Kidney (tissue), 14 donors: ENCODE data around the gene N4BP3. TPM values are rescaled to one million over a fixed set of nuclear protein-coding genes. Genes with fewer than 3 reads are reported as not detected.

Experiments used
- DNase-seq, 5 donors: peaks; one replicate each; pipeline ENCODE4 v3.0.0-alpha.2; 2013 to 2020
- FAIRE-seq: peaks from 2 replicates; lab custom pipeline; 2012; peaks lifted over from hg19 to GRCh38; lab: Jason Lieb, UNC
- H3K27ac ChIP-seq, 2 donors: one replicate each; pipeline ENCODE4 v1.7.0; 2013; ENCODE audit warnings: low read depth in 2 of 2, low read length in 2 of 2, inconsistent platforms in 1 of 2
- H3K27me3 ChIP-seq: one replicate; pipeline ENCODE4 v1.7.1; 2013; ENCODE audit warnings: low read length, inconsistent platforms; ENCODE audit not compliant: control insufficient read depth, insufficient read depth
- H3K36me3 ChIP-seq, 3 donors: one replicate each; pipeline versions ENCODE4 v1.7.0 to v1.7.1; 2013; ENCODE audit warnings: low read length in 3 of 3, control low read depth in 1 of 3, inconsistent platforms in 1 of 3; ENCODE audit not compliant: insufficient read depth in 3 of 3, control insufficient read depth in 2 of 3
- H3K4me1 ChIP-seq, 3 donors: one replicate each; pipeline versions ENCODE4 v1.7.0 to v1.7.1; 2013; ENCODE audit warnings: low read length in 3 of 3, inconsistent platforms in 1 of 3, low read depth in 1 of 3; ENCODE audit not compliant: control insufficient read depth in 2 of 3, insufficient read depth in 2 of 3
- H3K4me3 ChIP-seq, 3 donors: one replicate each; pipeline versions ENCODE4 v1.7.0 to v1.8.1; 2013; ENCODE audit warnings: low read length in 3 of 3, control low read depth in 1 of 3, inconsistent platforms in 1 of 3
- H3K9ac ChIP-seq, 3 donors: one replicate each; pipeline versions ENCODE4 v1.7.0 to v1.7.1; 2013; ENCODE audit warnings: low read length in 3 of 3, control low read depth in 1 of 3, inconsistent platforms in 1 of 3
- H3K9me3 ChIP-seq, 3 donors: one replicate each; pipeline versions ENCODE4 v1.7.0 to v1.7.1; 2013; ENCODE audit warnings: low read length in 3 of 3, control low read depth in 1 of 3, inconsistent platforms in 1 of 3; ENCODE audit not compliant: control insufficient read depth in 2 of 3, insufficient read depth in 1 of 3
- intact Hi-C: fragments of 100-400 bp; cut with DNase I; formaldehyde crosslinking; loops from one replicate; pipeline ENCODE4 v1.11.1; 2022
- polyA plus RNA-seq: library from polyadenylated mRNA; stranded (reverse); fragments of 350-450 nt; fragmentation: Illumina TruSeq; extraction: RNeasy Lipid Tissue Mini Kit (QIAGEN cat#74804); gene quantifications from one replicate; pipeline ENCODE4 v1.2.3, GENCODE V29; 2014; ENCODE audit warnings: low read depth, low replicate concordance; ENCODE audit not compliant: insufficient read depth
- total RNA-seq: library from RNA; stranded (reverse); fragmentation: NEBNext Ultra II Directional; extraction: Animal tissue kit (Norgen Biotek cat#: 25700); gene quantifications from one replicate; pipeline ENCODE4 v1.2.1, GENCODE V29; 2021
- TF ChIP-seq, protein P1 (sequence below): IDR thresholded peaks from 3 replicates; pipeline ENCODE4 v1.5.1; 2012; ENCODE audit warnings: mild to moderate bottlenecking, moderate library complexity, borderline replicate concordance; ENCODE audit not compliant: insufficient read depth; ENCODE audit errors: extremely low read depth
- donor health status: control.
- donor health status: control.
- donor health status: control.
- donor health status: control.
- donor health status: control.
- donor health status: DM: yes; HTN: yes; CAD: no.
- donor health status: Normal renal cell carcinoma (clear cell type).

N4BP3 gene
- total and polyA plus RNA-seq, 2 donors from 2014 or later: 2.4 to 5.6 TPM

- TF ChIP-seq, protein P1, sequence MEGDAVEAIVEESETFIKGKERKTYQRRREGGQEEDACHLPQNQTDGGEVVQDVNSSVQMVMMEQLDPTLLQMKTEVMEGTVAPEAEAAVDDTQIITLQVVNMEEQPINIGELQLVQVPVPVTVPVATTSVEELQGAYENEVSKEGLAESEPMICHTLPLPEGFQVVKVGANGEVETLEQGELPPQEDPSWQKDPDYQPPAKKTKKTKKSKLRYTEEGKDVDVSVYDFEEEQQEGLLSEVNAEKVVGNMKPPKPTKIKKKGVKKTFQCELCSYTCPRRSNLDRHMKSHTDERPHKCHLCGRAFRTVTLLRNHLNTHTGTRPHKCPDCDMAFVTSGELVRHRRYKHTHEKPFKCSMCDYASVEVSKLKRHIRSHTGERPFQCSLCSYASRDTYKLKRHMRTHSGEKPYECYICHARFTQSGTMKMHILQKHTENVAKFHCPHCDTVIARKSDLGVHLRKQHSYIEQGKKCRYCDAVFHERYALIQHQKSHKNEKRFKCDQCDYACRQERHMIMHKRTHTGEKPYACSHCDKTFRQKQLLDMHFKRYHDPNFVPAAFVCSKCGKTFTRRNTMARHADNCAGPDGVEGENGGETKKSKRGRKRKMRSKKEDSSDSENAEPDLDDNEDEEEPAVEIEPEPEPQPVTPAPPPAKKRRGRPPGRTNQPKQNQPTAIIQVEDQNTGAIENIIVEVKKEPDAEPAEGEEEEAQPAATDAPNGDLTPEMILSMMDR: no peak
- peaks cover 0 to 4% (median 0%) of the 10 kb centered on the region in 3 donors for H3K4me1 ChIP-seq
- H3K27me3 ChIP-seq: no peaks in the 10 kb centered on the region
- FAIRE-seq (no peak), DNase-seq (no peak)
- no peaks in the 10 kb centered on the region for H3K9me3 ChIP-seq
- H3K9ac ChIP-seq: no peak overlapping the region
- intact Hi-C loops: loop anchor here (5.0 kb wide), 1 partner anchor 85 kb away; no protein-coding TSS in a partner anchor
- H3K36me3 ChIP-seq: no peaks in the 10 kb centered on the region
- no peak overlapping the region for H3K4me3 ChIP-seq
- no peak overlapping the region for H3K27ac ChIP-seq
Observed at GRCh38 chr5:178162481-178162880, 49.1 kb downstream of the N4BP3 start.

- H3K27me3 ChIP-seq: no peaks in the 10 kb centered on the region
- DNase-seq: peak; percentile 93 to 95 (median 94)
- peak overlapping the region in 1 of 3 donors; percentile 28 for H3K9ac ChIP-seq
- H3K4me1 ChIP-seq: peaks cover 0 to 4% (median 0%) of the 10 kb centered on the region in 3 donors
- intact Hi-C loops: loop anchor here (5.0 kb wide), 1 partner anchor 87 kb away; no protein-coding TSS in a partner anchor
- FAIRE-seq: no peak
- H3K36me3 ChIP-seq: no peaks in the 10 kb centered on the region
- TF ChIP-seq, protein P1: peak; percentile 99
- no peak overlapping the region for H3K27ac ChIP-seq
- H3K9me3 ChIP-seq: no peaks in the 10 kb centered on the region
- H3K4me3 ChIP-seq: peak overlapping the region in 2 of 3 donors; percentile 21 to 44
Observed at GRCh38 chr5:178163772-178164735, 50.7 kb downstream of the N4BP3 start.

DNA sequence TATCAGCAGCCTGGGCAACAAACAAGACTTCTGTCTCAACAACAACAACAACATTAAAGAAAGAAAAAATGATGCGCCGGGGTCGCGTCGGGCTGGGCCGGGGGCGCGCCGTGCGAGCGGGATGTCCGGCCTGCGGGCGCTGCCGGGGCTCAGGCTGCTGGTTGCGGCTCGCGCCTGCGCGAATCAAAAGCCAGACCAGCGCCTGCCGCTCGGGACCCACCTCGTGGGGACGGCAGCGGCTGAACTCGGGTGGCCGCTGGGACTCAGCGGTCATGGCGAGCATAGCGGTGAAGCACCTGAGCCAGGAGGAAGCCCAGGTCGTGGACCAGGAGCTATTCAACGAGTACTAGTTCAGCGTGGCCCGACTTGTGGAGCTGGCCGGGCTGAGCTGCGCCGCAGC lies 52.2 kb downstream of the N4BP3 start:
- intact Hi-C loops: no loop called here
- Histone ChIP-seq H3K9ac (no peak overlapping the region), H3K27ac (no peak overlapping the region), H3K9me3 (no peaks in the 10 kb centered on the region), H3K36me3 (no peaks in the 10 kb centered on the region), H3K4me3 (no peak overlapping the region), H3K4me1 (peaks cover 0 to 4% (median 0%) of the 10 kb centered on the region in 3 donors), H3K27me3 (no peaks in the 10 kb centered on the region)
- TF ChIP-seq, protein P1: no peak
- no peak for FAIRE-seq
- no peak for DNase-seq
